Inferior parietal cortex (tissue), 1 donor: ENCODE data around the gene MALL.
"Not testable (repeated sequence)": the region's sequence is repeated elsewhere in the genome, so short reads cannot be mapped to it uniquely, and the experiment has no call there.

Experiments
- DNase-seq: peaks from one replicate; pipeline ENCODE4 v3.0.0-alpha.2; 2016; ENCODE audit errors: extremely low spot score

The MALL gene

GRCh38 chr2:110097506-110098220 is 18.0 kb downstream of the MALL start:
- DNase-seq, result no peak

DNA sequence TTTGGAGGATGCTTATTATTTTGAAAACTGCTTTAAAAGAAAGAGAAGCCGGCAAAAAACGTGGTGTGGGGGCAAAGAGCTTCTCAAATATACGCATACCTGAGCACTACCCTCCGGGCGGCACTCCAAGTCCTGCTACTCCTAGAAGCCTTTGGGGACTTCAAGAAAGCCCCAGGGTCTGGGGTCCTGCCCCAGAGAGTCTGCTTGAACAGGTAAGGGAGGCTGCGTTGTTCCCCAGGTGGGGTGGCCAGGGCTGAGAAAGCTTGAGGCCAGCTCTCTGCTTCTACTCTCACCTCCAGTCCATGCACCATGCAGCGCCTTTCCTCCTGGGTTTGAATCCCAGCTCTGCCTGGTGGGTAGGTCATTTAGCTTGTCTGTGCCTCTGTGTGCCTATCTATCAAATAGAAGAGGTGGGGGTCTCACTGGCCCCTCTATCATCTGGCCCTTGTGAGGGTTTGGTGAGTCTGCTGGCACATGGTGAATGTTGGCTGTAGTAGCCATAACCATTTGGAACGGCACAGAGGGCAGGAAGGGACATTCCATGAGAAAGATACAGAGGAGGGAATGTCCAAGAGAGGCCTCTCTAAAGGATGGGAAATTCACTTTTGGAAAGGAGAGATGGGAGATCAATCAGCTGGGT is 19.5 kb downstream of the MALL start:
- DNase-seq, result no peak

DNA sequence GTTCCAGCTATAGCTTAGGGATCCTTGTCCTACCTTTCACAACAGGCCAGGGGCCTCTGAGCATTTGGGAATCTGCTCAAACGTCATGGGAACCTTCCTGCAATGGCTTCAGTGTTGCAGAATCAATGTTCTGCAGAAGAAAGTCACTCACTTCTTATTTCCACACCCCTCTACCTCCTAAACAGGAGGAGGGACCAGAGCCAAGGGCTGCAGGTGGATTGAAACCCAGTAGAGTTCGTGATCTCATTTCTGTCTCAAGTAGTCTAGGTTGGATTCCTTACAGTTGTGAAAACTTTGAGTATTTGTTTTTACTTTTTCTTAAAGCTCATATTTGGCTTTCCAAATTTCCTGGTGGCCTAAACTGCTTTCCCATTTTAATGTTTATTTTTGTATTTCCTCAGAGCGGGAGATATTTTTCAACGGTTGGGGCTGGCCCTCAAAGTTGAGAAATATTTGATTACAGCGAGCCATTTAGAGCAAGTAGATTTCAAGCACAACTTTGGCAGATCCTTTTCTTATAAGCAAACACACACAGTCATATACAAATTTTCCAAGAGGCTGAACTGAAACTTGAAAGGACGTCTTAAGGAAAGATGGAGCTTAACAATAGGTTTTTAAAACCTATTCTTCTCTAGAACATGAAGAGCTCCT is 20.6 kb downstream of the MALL start:
- DNase-seq, result not testable (repeated sequence)

DNA sequence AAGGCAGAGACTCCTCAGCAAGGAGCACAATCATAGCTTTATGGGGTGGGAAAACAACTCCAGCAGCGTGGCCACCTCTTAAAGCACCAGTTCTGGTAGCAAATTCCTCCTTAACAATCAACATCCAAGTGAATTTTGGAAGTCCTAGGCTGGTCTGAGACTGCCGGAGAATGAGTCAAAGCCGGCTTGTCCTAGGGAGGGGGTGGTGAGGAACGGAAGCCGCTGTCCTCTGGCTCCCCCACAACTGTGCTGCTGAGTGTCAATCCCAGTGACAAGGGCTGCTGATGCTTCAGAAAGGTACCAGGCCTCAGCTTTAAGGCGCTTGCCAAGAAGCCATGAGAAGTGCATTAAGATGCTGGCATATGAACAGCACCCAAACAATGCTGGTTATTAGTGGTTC is 21.7 kb downstream of the MALL start:
- DNase-seq, result not testable (repeated sequence)

DNA sequence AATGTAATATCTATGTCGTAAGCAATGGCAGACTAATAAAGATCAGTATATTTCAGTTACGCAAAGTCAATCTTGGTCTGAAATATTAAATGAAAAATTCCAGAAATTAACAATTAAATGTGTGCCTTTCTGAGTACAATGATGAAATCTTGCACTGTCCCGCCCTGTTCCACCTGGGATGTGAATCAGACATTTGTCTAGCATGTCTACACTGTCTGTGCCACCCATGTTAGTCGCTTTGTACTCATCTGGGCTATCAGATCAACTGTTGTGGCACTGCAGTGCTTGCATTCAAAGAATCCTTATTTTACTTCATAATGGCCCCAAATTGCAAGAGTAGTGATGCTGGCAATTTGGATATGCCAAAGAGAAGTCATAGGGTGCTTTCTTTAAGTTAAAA is 25.5 kb downstream of the MALL start:
- not testable (repeated sequence) for DNase-seq

GRCh38 chr2:110083757-110084156 is 31.9 kb downstream of the MALL start:
- DNase-seq, result not testable (repeated sequence)

DNA sequence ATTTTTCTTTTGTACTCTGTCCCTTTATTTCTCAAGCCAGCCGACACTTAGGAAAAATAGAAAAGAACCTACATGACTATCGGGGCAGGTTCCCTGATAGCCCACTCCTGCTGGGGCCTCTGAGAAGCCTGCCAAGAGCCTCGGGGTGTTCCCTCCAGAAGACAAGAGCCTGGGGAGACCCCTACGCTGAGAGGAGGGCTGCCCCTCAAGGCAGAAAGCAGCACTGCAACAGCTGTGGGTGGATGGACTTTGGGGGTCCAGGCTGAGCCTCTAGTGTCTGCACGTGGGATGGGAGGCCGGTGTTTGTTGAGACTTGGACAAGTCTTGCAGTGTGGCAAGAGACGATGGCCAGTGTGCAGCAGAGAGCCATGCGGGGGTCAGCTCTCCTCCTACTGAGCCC is 32.5 kb downstream of the MALL start:
- not testable (repeated sequence) for DNase-seq

- not testable (repeated sequence) for DNase-seq
These were observed 37.5 kb downstream of the MALL start for GRCh38 chr2:110078104-110078503.

DNA sequence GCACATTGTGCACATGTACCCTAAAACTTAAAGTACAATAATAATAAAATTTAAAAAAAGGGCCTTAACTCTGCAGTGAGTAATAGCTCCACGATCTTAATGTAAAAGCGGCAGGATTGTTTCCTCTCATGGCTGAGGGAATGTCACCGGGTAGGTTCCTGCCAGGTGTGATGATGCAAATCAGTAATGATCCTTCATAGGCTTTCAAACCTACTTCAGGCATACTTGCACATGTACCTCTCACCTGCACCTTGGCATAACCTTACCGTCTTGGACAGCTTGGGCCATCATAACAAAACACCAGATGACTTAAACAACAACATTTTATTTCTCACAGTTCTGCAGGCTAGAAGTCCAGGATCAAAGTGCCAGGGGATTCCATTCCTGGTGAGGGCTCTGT is 39.7 kb downstream of the MALL start:
- not testable (repeated sequence) for DNase-seq

DNA sequence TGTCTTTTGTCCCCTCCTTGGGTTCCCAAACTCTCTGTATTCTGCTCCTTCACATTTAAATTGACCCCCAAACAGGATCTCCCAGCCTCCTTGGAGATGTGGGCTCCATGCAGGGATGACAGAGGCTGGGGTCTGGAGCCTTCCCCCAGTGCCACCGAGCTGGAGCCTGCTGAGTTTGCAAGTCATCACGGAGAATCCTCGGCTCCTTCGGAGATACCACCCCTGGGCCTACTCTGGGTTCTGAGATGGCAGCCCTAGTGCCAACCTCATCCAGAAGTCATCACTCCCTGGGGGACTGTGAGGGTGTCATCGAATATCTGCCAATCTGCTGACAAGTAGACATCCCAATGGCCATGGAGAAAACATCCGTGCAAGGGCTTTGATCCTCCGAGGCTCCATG is 45.8 kb downstream of the MALL start:
- DNase-seq, result peak; percentile 0

DNA sequence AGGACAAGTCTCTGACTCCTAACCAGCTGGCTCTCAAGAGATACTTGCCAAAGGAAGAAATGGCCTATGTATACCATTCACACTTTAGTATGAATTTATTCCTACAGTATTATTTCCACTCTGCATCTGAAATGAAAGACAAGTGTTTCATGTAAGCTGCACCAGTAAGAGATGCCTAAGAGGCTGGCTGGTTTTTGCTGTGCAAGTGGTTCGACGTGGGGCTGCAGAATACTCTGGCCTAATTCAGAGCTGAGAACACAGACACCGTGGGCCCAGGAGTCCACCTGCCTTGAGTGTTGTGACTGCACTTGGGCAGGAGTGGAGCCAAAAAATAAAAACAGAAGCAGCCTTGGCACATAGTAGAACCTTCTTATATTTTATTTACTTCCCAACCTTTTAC is 47.5 kb downstream of the MALL start:
- peak; percentile 0 for DNase-seq

DNA sequence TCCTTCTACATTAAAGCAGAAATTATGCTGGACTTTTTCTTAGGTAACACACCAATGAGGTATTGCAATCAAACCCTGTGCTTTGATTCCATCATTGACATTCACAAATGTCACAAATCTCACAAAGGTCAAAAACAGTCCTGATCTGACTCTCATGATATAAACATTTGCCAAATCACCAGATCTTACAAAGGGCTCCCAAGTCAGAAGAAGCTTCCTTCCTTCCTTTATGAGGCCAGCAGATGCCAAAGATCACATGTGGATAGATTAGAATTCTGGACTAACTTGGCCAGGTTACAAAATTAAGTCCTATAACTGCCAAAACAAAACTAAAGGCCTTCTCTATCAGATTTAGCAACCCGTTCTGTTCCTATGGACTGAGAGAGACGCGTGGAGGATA is 53.3 kb downstream of the MALL start:
- not testable (repeated sequence) for DNase-seq

DNA sequence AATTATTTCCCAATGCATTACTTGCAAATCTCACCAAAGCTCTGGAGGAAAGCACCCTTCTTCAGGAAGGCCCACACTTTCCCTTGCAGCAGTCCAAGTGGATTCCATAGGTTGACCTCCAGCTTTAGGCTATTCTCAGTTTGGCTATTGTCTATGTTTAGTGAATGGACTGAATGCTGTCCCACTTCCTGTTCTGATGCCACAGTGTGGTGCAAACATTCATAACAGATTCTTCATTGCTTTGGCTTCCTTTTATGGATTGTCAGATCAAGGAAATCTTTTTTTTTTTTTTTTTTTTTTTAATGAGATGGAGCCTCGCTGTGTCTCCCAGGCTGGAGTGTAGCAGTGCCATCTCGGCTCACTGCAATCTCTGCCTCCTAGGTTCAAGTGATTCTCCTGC is 55.1 kb downstream of the MALL start:
- DNase-seq, result not testable (repeated sequence)

GRCh38 chr2:110059694-110060358 is 55.8 kb downstream of the MALL start:
- DNase-seq, result not testable (repeated sequence)

GRCh38 chr2:110059009-110059693 is 56.5 kb downstream of the MALL start:
- DNase-seq, result not testable (repeated sequence)

GRCh38 chr2:110058034-110058433 is 57.6 kb downstream of the MALL start:
- DNase-seq, result not testable (repeated sequence)

GRCh38 chr2:110055819-110056408 is 59.7 kb downstream of the MALL start:
- not testable (repeated sequence) for DNase-seq

- DNase-seq, result peak; percentile 32
These were observed 60.9 kb downstream of the MALL start for GRCh38 chr2:110054521-110055407.

- not testable (repeated sequence) for DNase-seq
These were observed 61.9 kb downstream of the MALL start for GRCh38 chr2:110053688-110054087.

DNA sequence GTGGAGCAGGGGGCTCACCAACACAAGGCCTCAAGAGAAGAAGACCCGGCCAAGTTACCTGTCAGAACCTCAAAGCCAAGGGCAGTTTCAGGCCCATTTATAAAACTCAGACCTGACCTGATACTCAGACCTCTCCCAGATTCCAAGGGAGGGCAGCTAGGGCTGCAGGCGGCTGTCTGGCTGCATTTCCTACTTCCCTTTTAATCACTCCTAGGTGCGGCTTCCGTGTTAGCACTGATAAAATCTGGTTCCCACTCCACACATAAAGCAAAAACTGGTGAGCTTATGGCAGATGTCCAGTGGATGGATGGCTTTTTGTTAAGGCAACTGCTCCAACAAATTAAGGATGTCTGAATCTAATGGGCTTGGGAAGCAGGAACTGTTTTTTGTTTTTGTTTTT is 63.5 kb downstream of the MALL start:
- not testable (repeated sequence) for DNase-seq
